ENCODE data around the gene RBBP7. TPM values are rescaled to one million over a fixed set of nuclear protein-coding genes. Genes with fewer than 3 reads are reported as not detected.

Gene RBBP7
- total RNA-seq, 1 experiment from 2014 or later = 146 TPM

DNA sequence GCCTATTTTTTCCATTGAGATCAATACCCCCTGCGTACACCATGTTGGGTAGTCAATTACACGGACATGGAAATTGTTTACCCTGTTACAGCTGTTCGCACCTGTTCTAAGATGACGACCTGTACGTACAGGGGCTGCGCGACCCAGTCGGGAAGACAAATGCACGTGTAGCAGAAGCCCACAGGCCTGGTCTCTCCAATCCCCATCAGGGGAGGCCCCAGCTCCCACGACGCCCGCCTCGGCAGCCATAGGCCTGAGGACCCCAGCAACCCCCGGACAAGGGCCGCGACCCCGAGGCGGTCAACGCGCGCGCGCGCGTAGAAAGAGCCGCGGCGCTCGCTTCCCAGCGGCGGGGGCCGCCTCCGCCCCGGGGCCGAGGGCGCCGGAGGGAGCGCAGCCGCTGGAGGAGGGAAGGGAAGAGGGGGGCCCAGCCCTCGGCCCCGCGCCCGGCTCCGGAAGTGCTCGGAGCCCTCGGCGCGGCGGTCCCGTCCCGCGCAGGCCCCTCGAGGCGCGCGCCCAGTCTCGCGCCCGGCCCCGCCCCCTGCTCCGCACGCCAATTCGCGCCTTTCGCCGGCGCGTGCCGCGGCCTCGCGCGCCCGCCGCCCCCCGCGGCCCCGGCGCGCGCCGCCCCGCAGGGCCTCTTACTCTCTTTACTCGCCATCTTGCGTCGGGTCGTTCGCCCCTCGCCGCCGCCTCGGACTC lies 618 bp downstream of the RBBP7 start:
- Histone ChIP-seq H3K4me3 (replicated peaks in 1 of 2; ENCODE audit: low read depth in 1 of 2, low read length in 2 of 2) (peak overlapping the region; percentile 66 to 74), H3K79me2 (ENCODE audit: insufficient read depth, low read length) (peaks cover 49% of the 10 kb centered on the region), H3K27me3 (ENCODE audit: insufficient read depth, low read length) (no peaks in the 10 kb centered on the region), H3K9me2 (ENCODE audit: insufficient read depth) (no peaks in the 10 kb centered on the region), H4K20me1 (ENCODE audit: insufficient read depth) (no peaks in the 10 kb centered on the region), H3K4me1 (ENCODE audit: control insufficient read depth in 1 of 2, insufficient read depth in 2 of 2, low read length in 2 of 2) (peaks cover 2 to 15% of the 10 kb centered on the region in 2 experiments; a peak in 3 of 4 replicates), H3K9ac (ENCODE audit: low read length) (peak overlapping the region; percentile 82), H3K9me3 (ENCODE audit: control insufficient read depth in 1 of 2, insufficient read depth in 1 of 2, low read depth in 1 of 2, low read length in 2 of 2) (no peaks in the 10 kb centered on the region), H3K36me3 (ENCODE audit: control insufficient read depth in 1 of 2, insufficient read depth in 2 of 2, low read length in 2 of 2) (peaks cover 2 to 20% of the 10 kb centered on the region in 2 experiments; a peak in 2 of 4 replicates), H3K4me2 (ENCODE audit: low read length) (peak overlapping the region; percentile 70), H3K27ac (ENCODE audit: low read depth, low read length) (peak overlapping the region; percentile 85), H2AFZ (ENCODE audit: low read depth, low read length, poor library complexity, severe bottlenecking) (no peak overlapping the region)
- no TSS peak for BruUV-seq (replicated peaks)
- DNase-seq (ENCODE audit: low read depth, low spot score) (no peak), ATAC-seq (peak; percentile 65)
- CTCF ChIA-PET = interaction anchor here (1.0 kb wide), 1 partner anchor 13 kb away, joined by 4 read pairs; no protein-coding TSS in a partner anchor
- intact Hi-C loops (cut with micrococcal nuclease) = no loop called here
- POLR2A ChIA-PET = no interaction called here
- TF ChIP-seq, protein P1, sequence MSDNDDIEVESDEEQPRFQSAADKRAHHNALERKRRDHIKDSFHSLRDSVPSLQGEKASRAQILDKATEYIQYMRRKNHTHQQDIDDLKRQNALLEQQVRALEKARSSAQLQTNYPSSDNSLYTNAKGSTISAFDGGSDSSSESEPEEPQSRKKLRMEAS (IDR thresholded peaks at IDR 0.05) = peak; percentile 40; the same call in 1 of the 2 replicates
- TF ChIP-seq ZNF274 (IDR thresholded peaks at IDR 0.05; ENCODE audit: low read depth, low read length) (no peak), ZFX (IDR thresholded peaks at IDR 0.05) (peak; percentile 50), SIN3A (IDR thresholded peaks at IDR 0.05; ENCODE audit: low read depth) (0 out of 2 replicates have a peak, but pooled peaks have one; percentile 42), SP1 (IDR thresholded peaks at IDR 0.05; ENCODE audit: low read depth) (0 out of 2 replicates have a peak, but pooled peaks have one; percentile 12)
- RAD21 ChIA-PET (ENCODE audit: low non-redundant PET in 1 of 2, low total read pairs in 2 of 2, uncharacterized antibody in 2 of 2, unreplicated experiment in 2 of 2) = no interaction called here

DNA sequence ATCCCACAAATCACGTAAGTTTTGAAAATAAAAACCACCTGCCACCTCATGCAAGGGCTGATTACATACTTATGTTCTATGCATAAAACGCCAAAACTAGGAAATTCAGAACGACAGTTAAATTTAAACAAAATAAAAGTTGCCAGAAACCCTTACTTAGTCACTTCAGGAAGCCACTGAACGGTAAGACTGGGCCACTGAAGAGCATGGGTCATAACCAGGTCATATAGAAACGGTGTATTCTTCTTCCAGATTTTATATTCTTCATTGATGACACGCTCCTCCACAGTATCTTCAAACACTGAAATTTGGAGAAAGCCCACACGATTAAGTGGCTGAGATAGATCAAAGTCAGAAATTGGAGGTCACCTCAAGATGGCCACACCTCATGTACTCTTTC lies 1.2 kb downstream of the RBBP7 start:
- Histone ChIP-seq H3K27ac (ENCODE audit: low read depth, low read length) (peak overlapping the region; percentile 85; the same call in 1 of the 2 replicates), H3K4me1 (ENCODE audit: control insufficient read depth in 1 of 2, insufficient read depth in 2 of 2, low read length in 2 of 2) (peaks cover 2 to 15% of the 10 kb centered on the region in 2 experiments; a peak in 3 of 4 replicates), H4K20me1 (ENCODE audit: insufficient read depth) (no peaks in the 10 kb centered on the region), H3K4me2 (ENCODE audit: low read length) (peak overlapping the region; percentile 70), H3K9ac (ENCODE audit: low read length) (peak overlapping the region; percentile 82), H3K27me3 (ENCODE audit: insufficient read depth, low read length) (no peaks in the 10 kb centered on the region), H3K9me3 (ENCODE audit: control insufficient read depth in 1 of 2, insufficient read depth in 1 of 2, low read depth in 1 of 2, low read length in 2 of 2) (no peaks in the 10 kb centered on the region), H3K4me3 (replicated peaks in 1 of 2; ENCODE audit: low read depth in 1 of 2, low read length in 2 of 2) (peak overlapping the region; percentile 66 to 74), H3K9me2 (ENCODE audit: insufficient read depth) (no peaks in the 10 kb centered on the region), H2AFZ (ENCODE audit: low read depth, low read length, poor library complexity, severe bottlenecking) (no peak overlapping the region), H3K36me3 (ENCODE audit: control insufficient read depth in 1 of 2, insufficient read depth in 2 of 2, low read length in 2 of 2) (peaks cover 2 to 20% of the 10 kb centered on the region in 2 experiments; a peak in 2 of 4 replicates), H3K79me2 (ENCODE audit: insufficient read depth, low read length) (peaks cover 54% of the 10 kb centered on the region)
- TF ChIP-seq EZH2phosphoT487 (IDR thresholded peaks at IDR 0.05; ENCODE audit: borderline replicate concordance) (no peak), ELF1 (IDR thresholded peaks at IDR 0.05; ENCODE audit: borderline replicate concordance, low read depth) (no peak), YY1 (IDR thresholded peaks at IDR 0.05; ENCODE audit: extremely low read depth, insufficient replicate concordance, low read depth, low read length) (no peak), ZFX (IDR thresholded peaks at IDR 0.05) (no peak)
- TF ChIP-seq, protein P2, sequence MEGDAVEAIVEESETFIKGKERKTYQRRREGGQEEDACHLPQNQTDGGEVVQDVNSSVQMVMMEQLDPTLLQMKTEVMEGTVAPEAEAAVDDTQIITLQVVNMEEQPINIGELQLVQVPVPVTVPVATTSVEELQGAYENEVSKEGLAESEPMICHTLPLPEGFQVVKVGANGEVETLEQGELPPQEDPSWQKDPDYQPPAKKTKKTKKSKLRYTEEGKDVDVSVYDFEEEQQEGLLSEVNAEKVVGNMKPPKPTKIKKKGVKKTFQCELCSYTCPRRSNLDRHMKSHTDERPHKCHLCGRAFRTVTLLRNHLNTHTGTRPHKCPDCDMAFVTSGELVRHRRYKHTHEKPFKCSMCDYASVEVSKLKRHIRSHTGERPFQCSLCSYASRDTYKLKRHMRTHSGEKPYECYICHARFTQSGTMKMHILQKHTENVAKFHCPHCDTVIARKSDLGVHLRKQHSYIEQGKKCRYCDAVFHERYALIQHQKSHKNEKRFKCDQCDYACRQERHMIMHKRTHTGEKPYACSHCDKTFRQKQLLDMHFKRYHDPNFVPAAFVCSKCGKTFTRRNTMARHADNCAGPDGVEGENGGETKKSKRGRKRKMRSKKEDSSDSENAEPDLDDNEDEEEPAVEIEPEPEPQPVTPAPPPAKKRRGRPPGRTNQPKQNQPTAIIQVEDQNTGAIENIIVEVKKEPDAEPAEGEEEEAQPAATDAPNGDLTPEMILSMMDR (IDR thresholded peaks at IDR 0.05 in 2 of 3, conservative IDR thresholded peaks at IDR 0.05 in 1 of 3; ENCODE audit: borderline replicate concordance in 1 of 3, insufficient read depth in 1 of 3, low read depth in 2 of 3, low read length in 2 of 3) = no peak
- BruUV-seq (replicated peaks) = no TSS peak
- CTCF ChIA-PET = no interaction called here
- DNase-seq (ENCODE audit: low read depth, low spot score) (no peak), ATAC-seq (no peak)
- intact Hi-C loops (cut with micrococcal nuclease) = no loop called here
- RAD21 ChIA-PET (ENCODE audit: low non-redundant PET in 1 of 2, low total read pairs in 2 of 2, uncharacterized antibody in 2 of 2, unreplicated experiment in 2 of 2) = no interaction called here
- POLR2A ChIA-PET = no interaction called here

Data from HCT116 (cell line).